Iris pigment epithelial cell (primary cell): Measurements from ENCODE around the gene MUC22.
"Not testable (repeated sequence)": the region's sequence is repeated elsewhere in the genome, so short reads cannot be mapped to it uniquely, and the experiment has no call there.

Experiments used
- DNase-seq: peaks from one replicate; pipeline ENCODE4 v3.0.0-alpha.2; 2011; ENCODE audit warnings: low read depth

Gene MUC22

GRCh38 chr6:31010393-31011060, at the start of gene MUC22:
MUC22 (plus strand) TSS chr6:31010474; CDS start chr6:31010707, 233 bp downstream.
- peak; percentile 83 for DNase-seq

GRCh38 chr6:30960907-30961673, 49.2 kb upstream of the MUC22 start:
- peak; percentile 51 for DNase-seq

GRCh38 chr6:30962716-30963115, 47.6 kb upstream of the MUC22 start:
- DNase-seq, result no peak

- DNase-seq, result peak; percentile 38
Measured at GRCh38 chr6:30963641-30964040, 46.6 kb upstream of the MUC22 start.

GRCh38 chr6:30964075-30964474, 46.2 kb upstream of the MUC22 start:
- DNase-seq, result no peak

GRCh38 chr6:30965140-30965601, 45.1 kb upstream of the MUC22 start:
- DNase-seq, result no peak

GRCh38 chr6:30966154-30966553, 44.1 kb upstream of the MUC22 start:
- DNase-seq, result no peak

- DNase-seq, result not testable (repeated sequence)
Measured at GRCh38 chr6:30969171-30969570, 41.1 kb upstream of the MUC22 start.

- DNase-seq, result no peak
Measured at GRCh38 chr6:30970946-30971345, 39.3 kb upstream of the MUC22 start.

- no peak for DNase-seq
Measured at GRCh38 chr6:30972816-30973215, 37.5 kb upstream of the MUC22 start.

- no peak for DNase-seq
Measured at GRCh38 chr6:30974490-30975252, 35.6 kb upstream of the MUC22 start.

GRCh38 chr6:30979141-30979540, 31.1 kb upstream of the MUC22 start:
- no peak for DNase-seq

GRCh38 chr6:30979690-30980089, 30.6 kb upstream of the MUC22 start:
- DNase-seq, result no peak

GRCh38 chr6:30981942-30982772, 28.1 kb upstream of the MUC22 start:
- peak; percentile 88 for DNase-seq

GRCh38 chr6:30983439-30983838, 26.8 kb upstream of the MUC22 start, which contains the start of gene MUC21:
MUC21 (plus strand) TSS chr6:30983718; CDS start chr6:30983959, 241 bp downstream.
- DNase-seq, result no peak

GRCh38 chr6:30985490-30985889, 24.8 kb upstream of the MUC22 start:
- DNase-seq, result peak; percentile 51

- no peak for DNase-seq
Measured at GRCh38 chr6:30987304-30987703, 23.0 kb upstream of the MUC22 start.

GRCh38 chr6:30988209-30988825, 22.0 kb upstream of the MUC22 start:
- no peak for DNase-seq

GRCh38 chr6:30990422-30991086, 19.7 kb upstream of the MUC22 start:
- no peak for DNase-seq

- DNase-seq, result no peak
Measured at GRCh38 chr6:30991891-30992290, 18.4 kb upstream of the MUC22 start.

GRCh38 chr6:30997301-30997700, 13.0 kb upstream of the MUC22 start:
- no peak for DNase-seq
